Subcutaneous abdominal adipose tissue (tissue), 5 donors: ENCODE measurements around the gene UCP3.

Experiments
- H3K27ac ChIP-seq: one replicate; pipeline ENCODE4 v1.7.0; 2013; ENCODE audit warnings: low read depth, mild to moderate bottlenecking, inconsistent platforms, low read length, moderate library complexity
- H3K27me3 ChIP-seq, 5 donors: one replicate each; pipeline ENCODE4 v1.7.0; 2013; ENCODE audit warnings: low read length in 5 of 5, inconsistent platforms in 1 of 5; ENCODE audit not compliant: control insufficient read depth in 5 of 5, insufficient read depth in 4 of 5
- H3K36me3 ChIP-seq, 5 donors: one replicate each; pipeline ENCODE4 v1.7.0; 2013; ENCODE audit warnings: low read length in 5 of 5; ENCODE audit not compliant: control insufficient read depth in 5 of 5, insufficient read depth in 5 of 5
- H3K4me1 ChIP-seq, 5 donors: one replicate each; pipeline ENCODE4 v1.7.0; 2013; ENCODE audit warnings: low read length in 5 of 5, mild to moderate bottlenecking in 3 of 5, moderate library complexity in 1 of 5; ENCODE audit not compliant: control insufficient read depth in 5 of 5, insufficient read depth in 5 of 5
- H3K4me3 ChIP-seq, 5 donors: one replicate each; pipeline ENCODE4 v1.7.0; 2013; ENCODE audit warnings: low read length in 5 of 5, low read depth in 1 of 5
- H3K9ac ChIP-seq, 5 donors: one replicate each; pipeline ENCODE4 v1.7.0; 2013; ENCODE audit warnings: low read length in 5 of 5, mild to moderate bottlenecking in 4 of 5, moderate library complexity in 3 of 5
- H3K9me3 ChIP-seq, 5 donors: one replicate each; pipeline ENCODE4 v1.7.0; 2013; ENCODE audit warnings: low read length in 5 of 5; ENCODE audit not compliant: control insufficient read depth in 5 of 5
- donor health status: healthy.
- donor health status: healthy.
- donor health status: healthy.
- donor health status: healthy.
- donor health status: healthy.

Gene UCP3

DNA sequence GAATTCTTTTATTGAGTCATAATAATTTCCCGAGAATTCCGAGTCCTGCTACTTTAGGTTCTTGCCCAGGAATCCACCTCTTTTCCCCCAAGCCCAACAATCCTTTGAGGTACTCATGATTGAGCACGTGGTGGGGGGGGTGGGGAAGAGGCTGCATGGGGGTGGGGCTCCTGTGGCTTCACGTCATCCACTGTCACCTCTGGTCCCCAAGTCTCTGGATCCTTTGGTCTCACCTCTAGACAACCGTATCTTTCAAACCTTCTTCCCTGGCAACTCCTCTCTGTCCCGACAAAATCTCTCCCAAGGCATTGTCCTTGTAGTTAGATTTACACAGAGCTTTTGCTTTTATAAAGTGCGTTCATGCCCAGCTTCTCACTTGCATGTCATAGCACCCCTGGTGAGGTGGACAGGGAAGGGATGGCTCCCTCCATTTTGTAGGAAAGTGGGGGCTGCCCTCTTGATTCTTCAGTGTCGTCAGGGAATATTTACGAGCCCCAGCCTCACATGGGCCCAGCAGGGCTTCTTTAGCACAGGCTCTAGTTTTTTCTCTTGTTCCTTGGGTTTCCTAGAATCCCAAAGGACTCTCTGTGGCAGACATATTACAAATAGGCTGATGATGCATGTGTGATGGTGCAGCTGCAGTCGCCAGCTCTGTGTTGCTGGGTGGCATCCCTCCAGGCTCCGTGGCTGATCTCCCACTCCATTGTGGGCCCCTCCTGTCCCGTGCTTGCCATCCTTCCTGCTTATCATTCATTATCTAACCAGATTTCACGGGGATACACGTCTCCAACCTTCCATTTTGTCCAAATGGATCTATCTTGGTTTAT, 8.4 kb downstream of the UCP3 start:
- H3K27ac ChIP-seq: no peak overlapping the region
- no peaks in the 10 kb centered on the region for H3K9me3 ChIP-seq
- H3K4me3 ChIP-seq: no peak overlapping the region
- H3K27me3 ChIP-seq: no peaks in the 10 kb centered on the region
- no peak overlapping the region for H3K9ac ChIP-seq
- H3K36me3 ChIP-seq: peaks cover 0 to 33% (median 12%) of the 10 kb centered on the region in 5 donors
- H3K4me1 ChIP-seq: peaks cover 3 to 22% (median 14%) of the 10 kb centered on the region in 5 donors

DNA sequence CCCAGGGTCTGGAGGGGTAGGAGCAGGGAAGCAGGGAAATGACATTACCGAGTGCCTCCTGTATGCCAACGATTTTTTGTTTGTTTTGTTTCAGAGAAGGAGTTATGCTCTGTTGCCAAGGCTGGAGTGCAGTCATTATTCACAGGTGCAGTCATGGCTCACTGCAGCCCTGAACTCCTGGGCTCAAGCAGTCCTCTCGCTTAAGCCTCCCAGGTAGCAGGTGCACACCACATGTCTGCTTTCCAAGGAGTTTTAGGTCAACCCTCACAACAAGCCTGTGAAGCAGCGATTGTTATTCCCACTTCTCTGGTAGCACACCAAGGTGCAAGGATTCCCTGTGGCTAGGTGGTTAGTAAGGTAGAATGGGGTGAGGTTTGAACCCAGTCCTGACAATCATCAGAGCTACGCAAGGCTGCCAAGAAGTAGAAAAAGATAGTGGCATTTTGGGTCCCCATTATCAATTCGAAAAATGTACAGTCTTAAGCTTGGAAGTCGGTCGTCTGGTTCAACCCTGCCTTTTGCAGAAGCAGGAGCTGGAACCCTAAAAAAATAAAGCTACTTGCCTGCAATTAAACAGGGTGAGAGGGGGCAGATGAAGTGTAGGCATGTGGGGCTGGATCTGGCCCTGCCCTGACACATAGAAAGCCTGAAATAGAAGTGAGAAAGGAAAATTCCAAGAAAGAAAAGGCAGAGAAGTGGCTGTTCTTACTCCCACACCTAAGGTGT, 9.1 kb downstream of the UCP3 start:
- Histone ChIP-seq H3K27me3 (no peaks in the 10 kb centered on the region), H3K9ac (no peak overlapping the region), H3K36me3 (peaks cover 0 to 30% (median 12%) of the 10 kb centered on the region in 5 donors), H3K4me3 (no peak overlapping the region), H3K4me1 (peaks cover 3 to 16% (median 10%) of the 10 kb centered on the region in 5 donors), H3K27ac (no peak overlapping the region), H3K9me3 (no peaks in the 10 kb centered on the region)

DNA sequence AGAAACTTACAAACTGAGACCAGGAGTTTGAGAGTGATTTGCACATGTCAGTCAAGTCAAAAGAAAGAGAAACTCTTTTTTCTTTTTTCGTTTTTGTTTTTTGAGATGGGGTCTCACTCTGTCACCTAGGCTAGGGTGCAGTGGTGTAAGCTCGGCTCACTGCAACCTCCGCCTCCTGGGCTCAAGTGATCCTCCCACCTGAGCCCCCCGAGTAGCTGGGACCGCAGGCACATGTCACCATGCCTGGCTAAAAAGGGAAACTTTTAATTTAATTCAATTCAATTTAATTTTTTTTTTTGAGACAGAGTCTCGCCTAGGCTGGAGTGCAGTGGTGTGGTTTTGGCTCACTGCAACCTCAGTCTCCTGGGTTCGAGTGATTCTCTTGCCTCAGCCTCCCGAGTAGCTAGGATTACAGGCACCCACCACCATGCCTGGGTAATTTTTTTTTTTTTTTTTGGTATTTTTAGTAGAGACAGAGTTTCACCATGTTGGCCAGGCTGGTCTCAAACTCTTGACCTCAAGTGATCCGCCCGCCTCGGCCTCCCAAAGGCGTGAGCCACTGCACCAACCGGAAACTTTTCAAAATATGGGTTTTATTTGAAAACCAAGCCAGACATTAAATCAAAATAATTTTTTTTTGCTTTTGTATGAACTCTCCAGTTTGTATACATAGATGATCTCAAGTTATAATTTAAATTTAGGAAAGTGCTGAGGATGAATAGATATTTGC, 9.9 kb downstream of the UCP3 start:
- H3K4me1 ChIP-seq: peaks cover under 1 to 9% (median 2%) of the 10 kb centered on the region in 5 donors
- H3K27ac ChIP-seq: no peak overlapping the region
- H3K9ac ChIP-seq: no peak overlapping the region
- H3K4me3 ChIP-seq: no peak overlapping the region
- H3K36me3 ChIP-seq: peaks cover 0 to 26% (median 10%) of the 10 kb centered on the region in 5 donors
- H3K27me3 ChIP-seq: no peaks in the 10 kb centered on the region
- H3K9me3 ChIP-seq: no peaks in the 10 kb centered on the region

DNA sequence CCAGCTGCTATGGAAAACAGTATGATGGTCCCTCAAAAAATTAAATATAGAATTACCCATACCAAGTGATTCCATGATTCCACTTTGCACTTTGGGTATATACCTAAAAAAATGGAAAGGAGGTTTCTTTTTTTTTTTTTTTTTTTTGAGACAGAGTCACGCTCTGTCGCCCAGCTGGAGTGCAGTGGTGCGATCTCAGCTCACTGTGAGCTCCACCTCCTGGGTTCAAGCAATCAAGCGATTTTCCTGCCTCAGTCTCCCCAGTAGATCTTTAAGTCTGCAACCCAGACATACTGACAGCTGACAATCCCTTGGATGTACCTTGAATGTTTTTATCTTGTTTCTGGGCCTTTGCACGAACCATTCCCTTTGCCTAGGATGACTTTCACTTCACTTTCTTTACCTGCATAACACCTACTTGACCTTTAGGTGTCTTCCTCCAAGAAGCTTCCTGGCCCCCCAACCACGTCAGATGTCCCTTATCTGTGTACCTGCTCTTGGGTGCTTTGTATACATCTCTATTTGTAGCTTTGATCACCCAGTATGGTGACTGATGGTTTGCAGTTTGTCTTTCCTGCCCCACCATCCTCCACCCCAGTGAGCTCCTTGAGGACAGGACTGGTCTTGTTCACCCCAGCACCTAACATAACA, 11.6 kb downstream of the UCP3 start:
- Histone ChIP-seq H3K9ac (no peak overlapping the region), H3K27ac (no peak overlapping the region), H3K4me3 (no peak overlapping the region), H3K4me1 (peaks cover 0 to 4% (median 0%) of the 10 kb centered on the region in 5 donors), H3K9me3 (no peaks in the 10 kb centered on the region), H3K27me3 (no peaks in the 10 kb centered on the region), H3K36me3 (peaks cover 0 to 9% (median 4%) of the 10 kb centered on the region in 5 donors)

DNA sequence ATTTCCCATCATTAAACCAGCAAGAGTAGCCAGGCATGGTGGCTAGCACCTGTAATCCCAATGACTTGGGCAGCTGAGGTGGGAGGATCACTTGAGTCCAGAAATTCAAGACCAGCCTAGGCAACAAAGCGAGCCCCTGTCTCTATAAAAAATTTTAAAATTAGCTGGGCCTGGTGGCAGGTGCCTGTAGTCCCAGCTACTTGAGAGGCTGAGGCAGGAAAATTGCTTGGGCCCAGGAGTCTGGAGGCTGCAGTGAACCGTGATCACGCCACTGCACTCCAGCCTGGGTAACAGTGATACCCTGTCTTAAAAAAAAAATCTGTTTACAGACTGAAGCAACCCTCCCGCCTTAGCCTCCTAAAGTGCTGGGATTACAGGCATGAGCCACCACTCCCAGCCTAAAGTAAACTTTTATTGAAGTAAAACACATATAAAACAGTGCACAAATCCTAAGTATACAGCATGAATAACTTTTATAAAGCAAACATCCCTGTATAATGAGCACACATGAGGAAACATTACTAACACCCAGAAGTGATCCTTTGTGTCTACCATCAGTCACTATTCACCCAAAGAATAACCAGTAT, 12.6 kb downstream of the UCP3 start:
- no peak overlapping the region for H3K9ac ChIP-seq

DNA sequence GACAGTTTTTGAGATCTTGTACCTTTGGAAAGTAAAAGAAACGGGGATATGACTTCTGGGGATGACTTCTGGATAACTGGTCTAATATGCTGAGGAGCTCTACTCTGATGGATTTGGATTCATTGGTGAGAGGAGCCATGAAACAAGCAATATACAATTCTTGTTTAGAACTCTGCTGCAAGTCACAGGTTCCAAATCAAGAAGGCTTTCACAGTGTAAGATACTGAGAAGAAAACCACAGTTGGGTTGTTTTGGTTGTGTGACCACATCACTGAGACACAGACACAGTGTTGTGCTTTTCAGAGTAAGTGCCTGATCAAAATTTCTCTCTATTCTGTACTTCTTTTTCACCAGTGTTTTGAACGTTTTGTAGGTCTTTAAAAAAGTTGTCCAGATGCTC, 13.2 kb downstream of the UCP3 start:
- no peaks in the 10 kb centered on the region for H3K27me3 ChIP-seq
- peaks cover 0 to 3% (median 0%) of the 10 kb centered on the region in 5 donors for H3K4me1 ChIP-seq
- H3K9me3 ChIP-seq: no peaks in the 10 kb centered on the region
- H3K9ac ChIP-seq: no peak overlapping the region
- peaks cover 0 to 2% (median 0%) of the 10 kb centered on the region in 5 donors for H3K36me3 ChIP-seq
- no peak overlapping the region for H3K4me3 ChIP-seq
- no peak overlapping the region for H3K27ac ChIP-seq

More for the DNA sequence above, 12.6 kb downstream of the UCP3 start:
- Histone ChIP-seq H3K9me3 (no peaks in the 10 kb centered on the region), H3K4me1 (peaks cover 0 to 3% (median 0%) of the 10 kb centered on the region in 5 donors), H3K27ac (no peak overlapping the region), H3K36me3 (peaks cover 0 to 4% (median 2%) of the 10 kb centered on the region in 5 donors), H3K4me3 (no peak overlapping the region), H3K27me3 (no peaks in the 10 kb centered on the region)

DNA sequence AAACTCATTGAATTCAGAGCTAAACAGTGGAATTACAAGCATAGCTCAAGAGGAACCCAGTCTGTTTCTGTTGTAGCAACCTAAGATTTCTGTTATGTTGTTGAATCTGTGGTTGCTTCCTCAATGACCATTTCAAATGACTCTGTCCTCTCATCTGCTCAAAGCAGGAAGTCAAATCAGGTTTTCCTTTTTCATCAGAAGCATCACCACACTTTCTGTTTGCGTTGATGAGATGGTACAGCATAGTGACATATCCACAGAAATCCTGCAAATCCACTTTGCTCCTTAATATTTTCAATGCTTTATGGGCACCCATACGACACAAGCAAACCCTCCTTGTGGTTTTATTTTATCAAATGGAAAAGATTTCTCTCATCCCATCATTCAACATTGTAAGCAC, 13.6 kb downstream of the UCP3 start:
- H3K9ac ChIP-seq: no peak overlapping the region
- H3K4me3 ChIP-seq: no peak overlapping the region
- H3K36me3 ChIP-seq: peaks cover 0 to 2% (median 0%) of the 10 kb centered on the region in 5 donors
- no peaks in the 10 kb centered on the region for H3K27me3 ChIP-seq
- H3K4me1 ChIP-seq: peaks cover 0 to 3% (median 0%) of the 10 kb centered on the region in 5 donors
- H3K9me3 ChIP-seq: no peaks in the 10 kb centered on the region
- H3K27ac ChIP-seq: no peak overlapping the region

DNA sequence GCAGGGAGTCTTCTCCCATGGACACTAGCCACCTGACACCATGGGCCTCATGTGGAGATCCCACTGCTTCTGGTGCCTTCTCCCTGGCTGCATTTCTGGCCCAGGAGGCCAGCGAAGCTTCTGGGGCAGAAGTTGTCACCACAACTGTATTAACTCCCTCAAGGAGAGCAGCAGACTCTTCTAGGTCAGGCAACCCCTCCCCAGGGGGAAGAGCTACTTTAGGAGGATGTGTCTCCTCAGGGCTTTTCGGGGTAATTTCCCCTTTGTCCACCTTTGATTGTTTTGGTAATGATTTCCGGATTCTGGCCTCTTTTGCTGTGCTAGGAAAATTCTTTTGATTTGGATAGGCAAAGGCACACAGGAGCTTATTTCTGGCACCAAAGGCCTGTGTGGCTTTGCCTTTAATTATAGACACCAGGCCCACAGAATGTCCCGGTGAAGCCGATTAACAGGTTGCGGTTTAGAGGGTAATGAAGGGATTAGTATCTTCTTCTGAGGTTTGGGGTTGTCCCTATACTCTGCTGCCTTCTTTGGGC, 17.3 kb downstream of the UCP3 start:
- Histone ChIP-seq H3K9me3 (no peaks in the 10 kb centered on the region), H3K36me3 (no peaks in the 10 kb centered on the region), H3K27me3 (no peaks in the 10 kb centered on the region), H3K4me1 (peaks cover 0 to 3% (median 0%) of the 10 kb centered on the region in 5 donors), H3K9ac (no peak overlapping the region), H3K4me3 (no peak overlapping the region), H3K27ac (no peak overlapping the region)

DNA sequence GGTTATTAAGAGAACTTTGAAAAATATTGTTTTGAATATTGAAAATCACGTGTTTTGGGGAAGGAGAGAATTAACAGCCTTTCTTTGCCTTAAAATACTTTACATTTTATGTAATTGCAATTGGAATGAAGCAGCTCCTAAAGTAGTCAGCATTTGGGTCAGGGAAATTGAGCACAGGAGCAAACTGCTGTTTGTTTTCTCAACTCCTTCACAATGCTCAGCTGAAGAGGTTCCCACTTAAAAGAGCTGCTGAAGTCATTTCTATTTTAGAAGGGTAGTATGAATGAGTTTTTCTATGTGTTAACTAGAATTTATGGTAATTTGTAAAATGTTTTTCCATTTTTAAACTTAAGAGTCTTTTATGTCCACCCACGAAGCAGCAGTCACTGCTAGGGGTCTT, 18.2 kb downstream of the UCP3 start:
- no peak overlapping the region for H3K27ac ChIP-seq
- H3K27me3 ChIP-seq: no peaks in the 10 kb centered on the region
- no peaks in the 10 kb centered on the region for H3K36me3 ChIP-seq
- no peak overlapping the region for H3K4me3 ChIP-seq
- no peak overlapping the region for H3K9ac ChIP-seq
- H3K9me3 ChIP-seq: no peaks in the 10 kb centered on the region
- H3K4me1 ChIP-seq: peaks cover 0 to 3% (median 0%) of the 10 kb centered on the region in 5 donors
